Caki2 (cell line): Measurements from ENCODE around the gene TBL3. TPM values are rescaled to one million over a fixed set of nuclear protein-coding genes. Genes with fewer than 3 reads are reported as not detected.
"Not testable (repeated sequence)": the region's sequence is repeated elsewhere in the genome, so short reads cannot be mapped to it uniquely, and the experiment has no call there.

ENCODE experiments used
- DNase-seq: peaks from one replicate; pipeline ENCODE4 v3.0.0-alpha.2; 2015; ENCODE audit warnings: low read depth
- in situ Hi-C: cut with HindIII; loops from 2 replicates; pipeline ENCODE4 v1.10.0; 2016; ENCODE audit warnings: low sequenced_read_pairs, low pct_unique_long_range_greater_than_20kb, mixed read lengths
- total RNA-seq: library from RNA; depleted of rRNA; stranded (reverse); fragments of >200 nt; shearing (Covaris generic); gene quantifications from 2 replicates; pipeline ENCODE4 v1.2.3, GENCODE V29; 2014; ENCODE audit warnings: low replicate concordance

Gene TBL3
- total RNA-seq, 1 experiment from 2014 or later, result 128 TPM

GRCh38 chr16:1941162-1942046, 30.4 kb upstream of the TBL3 start:
- peak; percentile 97 for DNase-seq
- in situ Hi-C loops, result no loop called here

- in situ Hi-C loops, result no loop called here
- peak; percentile 59 for DNase-seq
Observed at GRCh38 chr16:1942047-1942809, 29.6 kb upstream of the TBL3 start.

- DNase-seq, result peak; percentile 98
- in situ Hi-C loops, result no loop called here
Observed at GRCh38 chr16:1942810-1943726, 28.8 kb upstream of the TBL3 start, which contains the start of gene MSRB1. MSRB1 (minus strand) TSS chr16:1943199; CDS start chr16:1943156, 43 bp downstream.

DNA sequence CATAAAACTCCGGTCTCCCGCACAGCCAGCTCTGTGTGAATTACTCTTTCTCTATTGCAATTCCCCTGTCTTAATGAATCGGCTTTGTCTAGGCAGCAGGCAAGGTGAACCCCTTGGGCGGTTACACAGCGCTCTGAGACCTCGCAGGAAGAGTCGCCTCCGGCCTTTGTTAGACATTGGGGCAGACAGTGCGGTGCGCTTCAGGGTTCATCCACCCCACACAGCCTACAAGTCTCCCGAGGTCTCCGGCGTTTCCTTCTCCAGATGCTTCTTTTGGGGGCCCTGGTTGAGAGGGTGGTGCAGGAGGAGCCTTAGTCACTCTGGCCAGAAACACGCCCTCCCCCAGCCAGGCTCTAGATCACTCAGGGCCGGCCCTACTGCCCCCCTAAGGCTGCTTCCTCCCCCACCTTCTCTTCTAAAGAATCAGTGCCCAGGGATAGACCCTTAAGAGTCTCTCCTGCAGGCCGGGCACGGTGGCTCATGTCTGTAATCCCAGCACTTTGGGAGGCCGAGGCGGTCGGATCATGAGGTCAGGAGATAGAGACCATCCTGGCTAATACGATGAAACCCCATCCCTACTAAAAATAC, 27.1 kb upstream of the TBL3 start:
- in situ Hi-C loops, result no loop called here
- no peak for DNase-seq

DNA sequence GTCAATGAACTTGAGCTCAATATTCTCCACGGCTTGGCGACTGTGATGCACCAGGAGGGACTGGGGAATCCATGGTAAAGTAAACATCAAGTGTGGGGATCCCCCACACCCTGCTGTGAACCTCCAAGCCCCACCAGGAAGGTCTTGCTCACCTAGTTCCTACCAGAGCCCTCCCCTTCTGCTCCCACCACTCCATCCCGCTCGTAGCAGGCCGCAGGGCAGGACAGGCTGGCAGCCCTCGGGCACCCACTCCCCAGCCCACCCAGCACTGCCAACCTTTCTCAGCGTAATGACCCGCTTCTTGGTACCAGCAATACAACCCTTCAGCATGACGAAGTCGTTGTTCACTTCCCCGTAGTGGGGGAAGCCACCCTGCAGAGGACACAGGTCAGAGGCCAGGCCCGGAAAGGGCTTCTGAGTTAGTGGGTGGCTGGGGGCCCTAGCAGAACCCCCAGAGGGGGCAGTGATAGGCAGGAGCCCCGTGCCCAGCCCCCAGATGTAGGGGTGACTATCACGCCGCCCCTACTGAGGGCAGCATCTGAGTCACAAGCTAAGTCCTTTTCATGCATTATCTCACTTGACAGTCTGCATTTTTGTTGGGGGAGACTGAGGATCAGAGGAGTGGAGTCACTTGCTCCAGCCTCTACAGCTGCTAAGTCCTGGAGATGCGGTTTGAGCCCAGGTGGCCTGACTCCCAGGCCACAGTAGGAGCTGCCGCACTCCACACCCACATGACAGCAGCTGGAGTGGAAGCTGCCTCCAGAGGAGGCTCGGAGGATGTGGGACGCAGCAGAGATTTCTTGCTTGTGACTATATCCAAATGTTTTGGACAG, 26.1 kb upstream of the TBL3 start:
- DNase-seq, result no peak
- in situ Hi-C loops, result no loop called here

GRCh38 chr16:1946495-1947368, 25.1 kb upstream of the TBL3 start:
- in situ Hi-C loops, result no loop called here
- no peak for DNase-seq

- in situ Hi-C loops, result no loop called here
- DNase-seq, result no peak
Observed at GRCh38 chr16:1947369-1947670, 24.5 kb upstream of the TBL3 start.

GRCh38 chr16:1949507-1949906, 22.3 kb upstream of the TBL3 start:
- no peak for DNase-seq
- in situ Hi-C loops, result no loop called here

GRCh38 chr16:1950047-1950446, 21.8 kb upstream of the TBL3 start:
- DNase-seq, result no peak
- in situ Hi-C loops, result no loop called here

DNA sequence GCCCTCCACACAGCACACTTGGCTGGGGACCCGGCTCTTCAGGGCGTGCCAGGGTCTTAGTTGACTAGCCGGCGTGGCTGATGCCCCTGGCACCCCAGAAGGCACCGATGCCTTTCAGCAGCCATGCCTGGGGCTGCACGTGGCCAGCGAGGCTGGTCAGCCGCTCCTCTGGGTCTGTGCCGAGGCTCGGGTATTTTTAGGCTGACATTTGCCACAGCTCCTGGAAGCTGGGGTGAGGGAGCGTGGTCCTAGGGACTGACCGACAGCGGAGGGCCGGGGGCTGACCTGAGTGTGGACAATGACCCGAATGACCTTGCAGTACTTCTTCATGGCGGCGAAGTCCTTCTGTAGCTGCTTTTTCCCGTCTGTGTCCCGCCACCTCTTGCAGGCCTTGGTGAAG, 21.3 kb upstream of the TBL3 start:
- in situ Hi-C loops, result no loop called here
- no peak for DNase-seq

DNA sequence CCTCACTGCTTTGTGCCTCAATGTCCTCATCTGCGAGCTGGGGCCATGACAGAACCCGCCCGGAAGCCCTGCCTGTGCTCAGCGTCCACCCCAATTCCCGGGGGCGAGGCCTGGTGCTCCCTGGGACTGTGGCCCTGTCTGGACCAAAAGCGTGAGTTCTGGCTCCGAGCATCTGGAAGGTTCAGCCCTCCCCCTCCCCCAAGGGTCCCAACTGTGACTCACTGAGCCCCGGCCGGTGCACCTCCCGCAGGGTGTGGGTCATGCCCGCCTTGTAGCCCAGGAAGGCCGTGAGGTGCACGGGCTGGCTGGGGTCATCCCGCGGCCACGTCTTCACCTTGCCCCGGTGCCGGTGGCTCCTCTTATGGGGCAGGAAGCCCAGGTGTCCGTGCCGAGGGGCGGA, 18.1 kb upstream of the TBL3 start:
- in situ Hi-C loops, result no loop called here
- no peak for DNase-seq

DNA sequence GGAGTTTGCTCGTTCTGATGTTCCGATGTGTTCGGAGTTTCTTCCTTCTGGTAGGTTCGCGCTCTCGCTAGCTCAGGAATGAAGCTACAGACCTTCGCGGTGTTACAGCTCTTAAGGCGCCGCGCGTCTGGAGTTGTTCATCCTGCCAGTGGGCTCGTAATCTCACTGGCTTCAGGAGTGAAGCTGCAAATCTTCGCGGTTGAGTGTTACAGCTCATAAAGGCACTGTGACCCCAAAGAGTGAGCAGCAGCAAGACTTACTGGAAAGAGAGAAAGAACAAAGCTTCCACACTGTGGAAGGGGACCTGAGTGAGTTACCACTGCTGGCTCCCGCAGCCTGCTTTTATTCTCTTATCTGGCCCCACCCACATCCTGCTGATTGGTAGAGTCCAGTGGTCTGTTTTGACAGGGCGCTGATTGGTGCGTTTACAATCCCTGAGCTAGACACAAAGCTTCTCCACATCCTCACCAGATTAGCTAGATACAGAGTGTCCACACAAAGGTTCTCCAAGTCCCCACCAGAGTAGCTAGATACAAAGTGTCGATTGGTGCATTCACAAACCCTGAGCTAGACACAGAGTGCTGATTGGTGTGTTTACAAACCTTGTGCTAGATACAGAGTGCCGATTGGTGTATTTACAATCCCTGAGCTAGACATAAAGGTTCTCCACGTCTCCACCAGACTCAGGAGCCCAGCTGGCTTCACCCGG, 14.3 kb upstream of the TBL3 start:
- DNase-seq, in situ Hi-C loops: not testable (repeated sequence)

DNA sequence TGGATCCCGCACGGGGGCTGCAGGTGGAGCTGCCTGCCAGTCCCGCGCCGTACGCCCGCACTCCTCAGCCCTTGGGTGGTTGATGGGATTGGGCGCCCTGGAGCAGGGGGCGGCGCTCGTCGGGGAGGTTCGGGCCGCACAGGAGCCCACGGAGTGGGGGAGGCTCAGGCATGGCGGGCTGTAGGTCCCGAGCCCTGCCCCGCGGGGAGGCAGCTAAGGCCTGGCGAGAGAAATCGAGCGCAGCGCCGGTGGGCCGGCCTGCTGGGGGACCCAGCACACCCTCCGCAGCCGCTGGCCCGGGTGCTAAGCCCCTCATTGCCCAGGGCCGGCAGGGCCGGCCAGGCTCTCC, 13.7 kb upstream of the TBL3 start:
- in situ Hi-C loops, DNase-seq: not testable (repeated sequence)

DNA sequence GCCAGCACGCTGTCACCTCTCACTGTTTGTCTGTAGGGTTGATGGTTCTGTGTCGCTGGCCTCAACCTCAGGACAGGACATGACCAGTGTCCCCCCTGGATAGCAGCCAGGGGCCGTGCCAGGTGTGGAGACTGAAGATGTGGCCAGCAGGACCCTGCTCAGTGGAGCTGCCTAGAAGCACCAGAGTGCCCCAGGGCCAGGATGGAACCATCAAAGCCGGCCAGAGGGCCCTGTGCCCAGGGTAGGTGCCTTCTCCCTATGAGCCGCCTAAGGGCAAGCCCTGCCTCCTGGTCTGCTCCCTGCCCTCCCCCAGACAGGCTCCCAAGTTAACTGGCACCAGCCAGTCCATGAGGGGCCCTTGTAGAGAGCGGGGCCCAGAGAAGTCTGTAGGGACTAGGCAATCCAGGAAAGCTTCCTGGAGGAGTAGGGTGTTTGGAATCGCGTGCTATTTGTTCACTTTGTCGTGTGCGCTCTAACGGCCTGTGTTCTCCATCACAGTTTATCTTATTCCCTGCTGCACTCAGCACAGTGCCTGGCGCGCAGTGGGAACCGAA, 13.1 kb upstream of the TBL3 start:
- in situ Hi-C loops, result no loop called here

GRCh38 chr16:1959269-1960039, 12.4 kb upstream of the TBL3 start, which contains the start of gene NDUFB10:
NDUFB10 (plus strand) TSS chr16:1959538; CDS start chr16:1959625, 87 bp downstream.
- in situ Hi-C loops, result loop anchor here (10.0 kb wide), 1 partner anchor 95 kb away; no protein-coding TSS in a partner anchor
- DNase-seq, result peak; percentile 86

More for the DNA sequence above, 13.1 kb upstream of the TBL3 start:
- DNase-seq, result no peak
